ENCODE data around the gene NMT1. TPM values are rescaled to one million over a fixed set of nuclear protein-coding genes. Genes with fewer than 3 reads are reported as not detected.

The NMT1 gene
- total RNA-seq, 1 donor from 2014 or later, result 98.8 TPM

DNA sequence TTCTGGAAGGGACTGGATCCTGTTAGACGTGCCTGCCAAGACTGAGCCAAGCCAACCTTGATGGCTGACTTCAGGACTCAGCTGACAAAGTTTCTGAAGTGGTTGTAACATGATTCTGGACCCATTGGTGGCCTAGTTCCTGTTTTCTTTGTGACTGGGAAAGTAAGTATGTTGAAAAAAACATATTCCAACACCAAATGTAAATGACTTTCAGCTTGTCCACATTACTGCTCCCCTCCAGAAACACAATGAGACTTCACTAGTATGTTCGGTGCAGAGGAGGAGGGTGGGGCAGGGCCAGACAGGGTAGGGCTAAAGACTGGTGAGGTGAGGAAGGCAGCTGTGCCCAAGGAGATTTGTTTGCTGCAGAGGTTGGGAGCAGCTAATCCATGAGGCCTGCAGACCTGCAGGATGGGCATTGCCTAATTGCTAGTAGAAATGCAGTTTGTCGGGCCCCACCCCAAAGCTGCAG is 26.4 kb downstream of the NMT1 start:
- peaks cover 17% of the 10 kb centered on the region for H3K36me3 Mint-ChIP-seq
- H3K4me1 Mint-ChIP-seq (ENCODE audit: unreplicated experiment), result no peaks in the 10 kb centered on the region
- no peaks in the 10 kb centered on the region for H3K9me3 Mint-ChIP-seq
- H3K27ac Mint-ChIP-seq, result no peak overlapping the region
- H3K4me3 Mint-ChIP-seq, result no peak overlapping the region
- TF ChIP-seq, protein P1, sequence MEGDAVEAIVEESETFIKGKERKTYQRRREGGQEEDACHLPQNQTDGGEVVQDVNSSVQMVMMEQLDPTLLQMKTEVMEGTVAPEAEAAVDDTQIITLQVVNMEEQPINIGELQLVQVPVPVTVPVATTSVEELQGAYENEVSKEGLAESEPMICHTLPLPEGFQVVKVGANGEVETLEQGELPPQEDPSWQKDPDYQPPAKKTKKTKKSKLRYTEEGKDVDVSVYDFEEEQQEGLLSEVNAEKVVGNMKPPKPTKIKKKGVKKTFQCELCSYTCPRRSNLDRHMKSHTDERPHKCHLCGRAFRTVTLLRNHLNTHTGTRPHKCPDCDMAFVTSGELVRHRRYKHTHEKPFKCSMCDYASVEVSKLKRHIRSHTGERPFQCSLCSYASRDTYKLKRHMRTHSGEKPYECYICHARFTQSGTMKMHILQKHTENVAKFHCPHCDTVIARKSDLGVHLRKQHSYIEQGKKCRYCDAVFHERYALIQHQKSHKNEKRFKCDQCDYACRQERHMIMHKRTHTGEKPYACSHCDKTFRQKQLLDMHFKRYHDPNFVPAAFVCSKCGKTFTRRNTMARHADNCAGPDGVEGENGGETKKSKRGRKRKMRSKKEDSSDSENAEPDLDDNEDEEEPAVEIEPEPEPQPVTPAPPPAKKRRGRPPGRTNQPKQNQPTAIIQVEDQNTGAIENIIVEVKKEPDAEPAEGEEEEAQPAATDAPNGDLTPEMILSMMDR (conservative IDR thresholded peaks at IDR 0.05), result no peak
- no peaks in the 10 kb centered on the region for H3K27me3 Mint-ChIP-seq
- no peak for DNase-seq (ENCODE audit: extremely low spot score, unreplicated experiment)

DNA sequence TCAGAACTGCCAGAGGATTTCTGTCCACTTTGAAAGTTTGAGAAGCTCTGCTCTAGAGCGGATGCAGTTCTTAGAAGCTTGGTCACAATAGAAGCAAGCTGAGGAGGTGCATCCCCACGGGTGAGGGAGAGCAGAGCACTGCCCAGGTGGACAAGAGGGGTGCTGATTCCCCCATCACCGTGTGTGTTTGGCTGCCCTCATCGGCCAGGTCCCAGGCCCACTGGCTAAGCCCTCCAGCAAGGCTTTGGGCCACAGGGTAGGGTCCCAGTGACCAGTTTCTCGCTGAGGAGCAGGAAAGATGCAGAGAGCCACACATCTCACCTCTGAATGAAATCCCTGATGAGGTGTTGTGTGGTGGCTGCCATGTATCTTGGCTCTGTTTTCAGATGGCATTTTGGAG is 26.9 kb downstream of the NMT1 start:
- DNase-seq (ENCODE audit: extremely low spot score, unreplicated experiment), result no peak
- H3K36me3 Mint-ChIP-seq, result peaks cover 18% of the 10 kb centered on the region
- H3K27me3 Mint-ChIP-seq, result no peaks in the 10 kb centered on the region
- no peaks in the 10 kb centered on the region for H3K4me1 Mint-ChIP-seq (ENCODE audit: unreplicated experiment)
- TF ChIP-seq, protein P1 (conservative IDR thresholded peaks at IDR 0.05), result no peak
- H3K4me3 Mint-ChIP-seq, result no peak overlapping the region
- H3K27ac Mint-ChIP-seq, result no peak overlapping the region
- no peaks in the 10 kb centered on the region for H3K9me3 Mint-ChIP-seq

GRCh38 chr17:45088741-45089140 is 27.6 kb downstream of the NMT1 start:
- TF ChIP-seq, protein P1 (conservative IDR thresholded peaks at IDR 0.05), result no peak
- Mint-ChIP-seq H3K9me3 (no peaks in the 10 kb centered on the region), H3K36me3 (peaks cover 24% of the 10 kb centered on the region), H3K27ac (no peak overlapping the region), H3K27me3 (no peaks in the 10 kb centered on the region), H3K4me3 (no peak overlapping the region), H3K4me1 (ENCODE audit: unreplicated experiment) (no peaks in the 10 kb centered on the region)
- DNase-seq (ENCODE audit: extremely low spot score, unreplicated experiment), result no peak

- Mint-ChIP-seq H3K36me3 (peaks cover 26% of the 10 kb centered on the region), H3K4me1 (ENCODE audit: unreplicated experiment) (no peaks in the 10 kb centered on the region), H3K4me3 (no peak overlapping the region), H3K27me3 (no peaks in the 10 kb centered on the region), H3K9me3 (no peaks in the 10 kb centered on the region), H3K27ac (no peak overlapping the region)
- no peak for DNase-seq (ENCODE audit: extremely low spot score, unreplicated experiment)
- TF ChIP-seq, protein P1 (conservative IDR thresholded peaks at IDR 0.05), result no peak
Measured at GRCh38 chr17:45090711-45091110, 29.6 kb downstream of the NMT1 start.

DNA sequence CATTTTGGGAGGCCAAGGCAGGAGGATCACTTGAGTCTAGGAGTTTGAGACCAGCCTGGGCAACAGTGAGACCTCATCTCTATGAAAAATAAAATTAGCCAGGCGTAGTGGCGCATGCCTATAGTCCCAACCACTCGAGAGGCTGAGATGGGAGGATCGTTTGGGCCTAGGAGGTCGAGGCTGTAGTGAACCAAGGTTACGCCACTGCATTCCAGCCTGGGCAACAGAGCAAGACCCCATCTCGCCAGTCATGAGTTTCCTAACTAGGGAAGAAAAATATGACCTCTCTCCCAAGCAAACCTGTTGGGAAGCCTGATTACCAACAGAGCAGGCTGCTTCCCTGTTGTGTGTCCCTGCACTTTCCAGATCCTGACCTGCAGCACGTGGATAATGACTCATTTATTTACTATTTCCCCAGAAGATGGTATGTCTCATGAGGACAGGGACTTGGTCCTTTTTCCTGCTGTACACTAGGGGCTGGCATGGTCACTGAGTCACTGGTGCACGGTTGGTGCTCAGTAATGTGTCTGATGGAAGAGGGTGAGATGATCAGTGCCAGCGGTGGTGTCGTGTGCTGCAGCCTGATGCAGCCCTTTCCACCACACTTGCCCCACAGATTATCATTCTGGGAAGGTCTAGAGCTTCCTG is 30.8 kb downstream of the NMT1 start:
- TF ChIP-seq, protein P1 (conservative IDR thresholded peaks at IDR 0.05), result no peak
- Mint-ChIP-seq H3K4me3 (no peak overlapping the region), H3K4me1 (ENCODE audit: unreplicated experiment) (no peaks in the 10 kb centered on the region), H3K36me3 (peaks cover 33% of the 10 kb centered on the region), H3K27me3 (no peaks in the 10 kb centered on the region), H3K9me3 (no peaks in the 10 kb centered on the region), H3K27ac (no peak overlapping the region)
- no peak for DNase-seq (ENCODE audit: extremely low spot score, unreplicated experiment)

All from type B pancreatic cell (in vitro differentiated cells).